ENCODE data around the gene L1CAM. TPM values are rescaled to one million over a fixed set of nuclear protein-coding genes. Genes with fewer than 3 reads are reported as not detected.

The L1CAM gene
- total and polyA plus RNA-seq, 9 of the 15 experiments (the other 6 are each of a cell fraction or from before 2014, with no cell fraction given): 0.09 to 0.86 (median 0.26) TPM; not detected in 3

GRCh38 chrX:153827016-153827415 is 59.0 kb downstream of the L1CAM start:
- no TSS peak for BruUV-seq (replicated peaks)
- ChIA-PET POLR2A (no interaction called here), CTCF (ENCODE audit: low intra/inter-chr PET ratio) (no interaction called here)
- DNase-seq (ENCODE audit: extremely low read depth in 1 of 4, low spot score in 3 of 4) (no peak), FAIRE-seq (no peak), ATAC-seq (no peak)
- H3K9me3 ChIP-seq (replicated peaks; ENCODE audit: control insufficient read depth, insufficient read depth, low read depth, low read length): no peaks in the 10 kb centered on the region
- no peaks in the 10 kb centered on the region for H3K9me1 ChIP-seq (ENCODE audit: control insufficient read depth, insufficient read depth, low read length)
- H4K20me1 ChIP-seq (replicated peaks; ENCODE audit: control insufficient read depth, insufficient read depth, low read length): no peaks in the 10 kb centered on the region
- TF ChIP-seq SAFB (IDR thresholded peaks at IDR 0.05; ENCODE audit: borderline replicate concordance, low read depth, low read length): no peak
- TF ChIP-seq DIDO1 (tag; IDR thresholded peaks at IDR 0.05; ENCODE audit: low read depth): no peak
- no peak overlapping the region for H2AFZ ChIP-seq (ENCODE audit: low read depth, low read length)
- no peak overlapping the region for H3K4me2 ChIP-seq (ENCODE audit: insufficient read depth, low read length)
- in situ Hi-C loops (cut with MboI) (no loop called here), intact Hi-C loops (cut with micrococcal nuclease) (no loop called here)
- no peak overlapping the region for H3K27ac ChIP-seq (ENCODE audit: extremely low read depth, low read depth, low read length)
- H3K4me3 ChIP-seq: no peak overlapping the region
- 3% methylated on average over 3 of the region's 3 CpGs for WGBS (ENCODE audit: insufficient coverage, low coverage, missing lambda C conversion rate)
- H3K27me3 ChIP-seq (ENCODE audit: control insufficient read depth in 2 of 2, insufficient read depth in 2 of 2, low read length in 2 of 2): peaks cover 22 to 57% of the 10 kb centered on the region in 2 experiments; a peak in 4 of 5 replicates
- H3K9ac ChIP-seq (ENCODE audit: insufficient read depth in 1 of 2, low read depth in 2 of 2, low read length in 2 of 2): no peak overlapping the region
- H3K4me1 ChIP-seq (replicated peaks in 1 of 2; ENCODE audit: control insufficient read depth in 2 of 2, insufficient read depth in 2 of 2, low read length in 2 of 2): peaks cover 0 to 28% of the 10 kb centered on the region in 2 experiments; a peak in 2 of 5 replicates
- H3K36me3 ChIP-seq (ENCODE audit: control insufficient read depth, insufficient read depth, low read length): no peaks in the 10 kb centered on the region
- no peaks in the 10 kb centered on the region for H3K79me2 ChIP-seq (ENCODE audit: control insufficient read depth, insufficient read depth, low read length)

- CTCF ChIA-PET (ENCODE audit: low intra/inter-chr PET ratio): no interaction called here
- H3K79me2 ChIP-seq (ENCODE audit: control insufficient read depth, insufficient read depth, low read length): no peaks in the 10 kb centered on the region
- 6% methylated on average over 8 of the region's 8 CpGs for WGBS (ENCODE audit: insufficient coverage, low coverage, missing lambda C conversion rate)
- H3K9me3 ChIP-seq (replicated peaks; ENCODE audit: control insufficient read depth, insufficient read depth, low read depth, low read length): no peaks in the 10 kb centered on the region
- in situ Hi-C loops (cut with MboI): no loop called here
- no peaks in the 10 kb centered on the region for H4K20me1 ChIP-seq (replicated peaks; ENCODE audit: control insufficient read depth, insufficient read depth, low read length)
- no peak for TF ChIP-seq ZBTB5 (IDR thresholded peaks at IDR 0.05)
- no peak for TF ChIP-seq SMARCB1 (IDR thresholded peaks at IDR 0.05; ENCODE audit: insufficient read length, low read depth)
- no peak for TF ChIP-seq HMBOX1 (IDR thresholded peaks at IDR 0.05)
- TF ChIP-seq IRF9 (tag; IDR thresholded peaks at IDR 0.05): no peak
- no peaks in the 10 kb centered on the region for H3K36me3 ChIP-seq (ENCODE audit: control insufficient read depth, insufficient read depth, low read length)
- no peak overlapping the region for H2AFZ ChIP-seq (ENCODE audit: low read depth, low read length)
- H3K27ac ChIP-seq (ENCODE audit: extremely low read depth, low read depth, low read length): no peak overlapping the region
- H3K4me3 ChIP-seq: no peak overlapping the region
- no peak overlapping the region for H3K9ac ChIP-seq (ENCODE audit: insufficient read depth in 1 of 2, low read depth in 2 of 2, low read length in 2 of 2)
- DNase-seq (ENCODE audit: extremely low read depth in 1 of 4, low spot score in 3 of 4) (no peak), FAIRE-seq (no peak), ATAC-seq (no peak)
- POLR2A ChIA-PET: interaction anchor here (0.6 kb wide), 1 partner anchor 148 kb away, joined by 3 read pairs; the partner anchor contains the start of gene TMEM187
- H3K4me2 ChIP-seq (ENCODE audit: insufficient read depth, low read length): no peak overlapping the region
- no peaks in the 10 kb centered on the region for H3K9me1 ChIP-seq (ENCODE audit: control insufficient read depth, insufficient read depth, low read length)
- H3K4me1 ChIP-seq (replicated peaks in 1 of 2; ENCODE audit: control insufficient read depth in 2 of 2, insufficient read depth in 2 of 2, low read length in 2 of 2): peaks cover 0 to 17% of the 10 kb centered on the region in 2 experiments; a peak in 2 of 5 replicates
- intact Hi-C loops (cut with micrococcal nuclease): no loop called here
- H3K27me3 ChIP-seq (ENCODE audit: control insufficient read depth in 2 of 2, insufficient read depth in 2 of 2, low read length in 2 of 2): peaks cover 22 to 45% of the 10 kb centered on the region in 2 experiments; a peak in 4 of 5 replicates
- BruUV-seq (replicated peaks): no TSS peak
Observed at GRCh38 chrX:153825042-153825441, 60.9 kb downstream of the L1CAM start.

All from K562 (cell line).